ENCODE measurements around the gene TJP1.

TJP1 gene

GRCh38 chr15:29727871-29728270, 94.4 kb downstream of the TJP1 start:
- FAIRE-seq (no peak), DNase-seq (ENCODE audit: insufficient read length, low spot score) (no peak)
- no peak for TF ChIP-seq CTCF (IDR thresholded peaks at IDR 0.05; ENCODE audit: insufficient read depth, missing control alignments)

GRCh38 chr15:29726553-29726952, 95.7 kb downstream of the TJP1 start:
- FAIRE-seq (no peak), DNase-seq (ENCODE audit: insufficient read length, low spot score) (no peak)
- TF ChIP-seq CTCF (IDR thresholded peaks at IDR 0.05; ENCODE audit: insufficient read depth, missing control alignments), result no peak

- TF ChIP-seq CTCF (IDR thresholded peaks at IDR 0.05; ENCODE audit: insufficient read depth, missing control alignments), result no peak
- DNase-seq (ENCODE audit: insufficient read length, low spot score) (no peak), FAIRE-seq (peak; percentile 46)
These were observed 98.2 kb downstream of the TJP1 start for GRCh38 chr15:29724026-29724425.

GRCh38 chr15:29713784-29714183, 108.5 kb downstream of the TJP1 start:
- TF ChIP-seq CTCF (IDR thresholded peaks at IDR 0.05; ENCODE audit: insufficient read depth, missing control alignments), result no peak
- FAIRE-seq, result no peak
- no peak for DNase-seq (ENCODE audit: insufficient read length, low spot score)

- DNase-seq (ENCODE audit: insufficient read length, low spot score), result no peak
- TF ChIP-seq CTCF (IDR thresholded peaks at IDR 0.05; ENCODE audit: insufficient read depth, missing control alignments), result no peak
- FAIRE-seq, result no peak
These were observed 110.0 kb downstream of the TJP1 start for GRCh38 chr15:29712149-29712885.

- no peak for TF ChIP-seq CTCF (IDR thresholded peaks at IDR 0.05; ENCODE audit: insufficient read depth, missing control alignments)
- DNase-seq (ENCODE audit: insufficient read length, low spot score) (no peak), FAIRE-seq (no peak)
These were observed 110.7 kb downstream of the TJP1 start for GRCh38 chr15:29711531-29711930.

GRCh38 chr15:29708519-29708918, 113.7 kb downstream of the TJP1 start:
- no peak for TF ChIP-seq CTCF (IDR thresholded peaks at IDR 0.05; ENCODE audit: insufficient read depth, missing control alignments)
- DNase-seq (ENCODE audit: insufficient read length, low spot score) (no peak), FAIRE-seq (no peak)
